ENCODE measurements around the gene FUNDC2.
A peak's percentile ranks its signal among the peaks of the same experiment; 100 is the strongest.

FUNDC2 gene

DNA sequence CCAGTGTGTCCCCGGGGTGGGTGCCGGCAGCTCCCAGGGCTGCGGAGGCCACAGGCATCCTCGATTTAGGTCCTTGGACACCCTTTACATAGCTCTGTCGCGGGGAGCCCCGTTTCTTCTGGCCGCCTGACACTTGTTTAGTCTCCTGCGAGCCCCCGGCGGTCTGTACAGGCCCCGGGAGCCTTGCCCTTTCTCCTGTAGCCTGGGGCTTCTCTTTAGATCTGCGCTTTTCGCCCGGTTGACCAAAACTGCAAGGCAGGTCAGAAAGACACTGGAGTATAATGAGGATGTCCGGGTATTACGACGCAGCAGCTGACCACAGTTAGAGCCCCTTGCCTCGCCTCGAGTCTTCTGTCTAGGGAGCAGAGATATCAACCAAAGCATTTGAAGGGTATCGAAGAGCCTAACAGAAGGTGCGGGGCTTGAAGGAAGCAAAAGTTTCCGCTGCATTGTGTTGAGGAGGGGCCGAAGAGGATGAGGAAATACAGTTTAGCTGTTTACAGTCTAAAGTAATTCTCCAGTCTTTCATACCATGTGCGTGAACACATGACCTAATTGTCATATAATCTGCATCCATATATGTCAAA lies 45.1 kb downstream of the FUNDC2 start:
- no peaks in the 10 kb centered on the region for H3K27me3 ChIP-seq (ENCODE audit: insufficient read depth, low read depth, severe bottlenecking)
- H3K27ac ChIP-seq = peak overlapping the region; percentile 88
- H3K9me3 ChIP-seq (ENCODE audit: severe bottlenecking) = no peaks in the 10 kb centered on the region
- H3K4me3 ChIP-seq (ENCODE audit: low read depth, low read length) = peak overlapping the region; percentile 76
- peaks cover 38% of the 10 kb centered on the region for H3K36me3 ChIP-seq
- TF ChIP-seq, protein P1, sequence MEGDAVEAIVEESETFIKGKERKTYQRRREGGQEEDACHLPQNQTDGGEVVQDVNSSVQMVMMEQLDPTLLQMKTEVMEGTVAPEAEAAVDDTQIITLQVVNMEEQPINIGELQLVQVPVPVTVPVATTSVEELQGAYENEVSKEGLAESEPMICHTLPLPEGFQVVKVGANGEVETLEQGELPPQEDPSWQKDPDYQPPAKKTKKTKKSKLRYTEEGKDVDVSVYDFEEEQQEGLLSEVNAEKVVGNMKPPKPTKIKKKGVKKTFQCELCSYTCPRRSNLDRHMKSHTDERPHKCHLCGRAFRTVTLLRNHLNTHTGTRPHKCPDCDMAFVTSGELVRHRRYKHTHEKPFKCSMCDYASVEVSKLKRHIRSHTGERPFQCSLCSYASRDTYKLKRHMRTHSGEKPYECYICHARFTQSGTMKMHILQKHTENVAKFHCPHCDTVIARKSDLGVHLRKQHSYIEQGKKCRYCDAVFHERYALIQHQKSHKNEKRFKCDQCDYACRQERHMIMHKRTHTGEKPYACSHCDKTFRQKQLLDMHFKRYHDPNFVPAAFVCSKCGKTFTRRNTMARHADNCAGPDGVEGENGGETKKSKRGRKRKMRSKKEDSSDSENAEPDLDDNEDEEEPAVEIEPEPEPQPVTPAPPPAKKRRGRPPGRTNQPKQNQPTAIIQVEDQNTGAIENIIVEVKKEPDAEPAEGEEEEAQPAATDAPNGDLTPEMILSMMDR (IDR thresholded peaks at IDR 0.05; ENCODE audit: low read depth, low read length) = no peak
- no peak for DNase-seq

DNA sequence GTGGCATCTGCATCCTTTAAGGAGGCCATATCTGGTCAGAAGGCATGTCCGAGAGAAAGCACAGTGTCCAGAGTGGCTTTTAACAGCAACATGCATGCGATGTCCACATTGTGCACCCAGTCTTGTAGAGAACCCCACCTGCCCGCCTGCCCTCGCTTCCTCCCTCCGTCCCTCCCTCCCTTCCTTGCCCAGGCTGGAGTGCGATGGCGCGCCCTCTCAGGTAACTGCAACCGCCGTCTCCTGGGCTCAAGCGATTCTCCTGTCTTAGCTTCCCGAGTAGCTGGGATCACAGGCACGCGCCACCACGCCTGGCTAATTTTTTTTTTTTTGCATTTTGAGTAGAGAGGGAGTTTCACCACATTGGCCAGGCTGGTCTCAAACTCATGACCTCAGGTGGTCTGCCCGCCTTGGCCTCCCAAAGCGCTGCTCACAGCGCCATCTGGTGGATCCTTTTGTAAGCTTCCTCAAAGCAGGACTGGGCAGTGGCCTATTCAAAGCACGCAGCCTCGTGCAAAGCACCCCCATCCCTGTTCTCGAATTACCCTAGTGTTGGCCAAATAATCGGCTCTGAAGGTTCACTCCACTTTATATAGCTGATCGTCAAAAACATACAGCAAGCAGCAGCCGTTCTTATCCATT lies 59.7 kb downstream of the FUNDC2 start:
- DNase-seq = peak; percentile 67
- TF ChIP-seq, protein P1 (IDR thresholded peaks at IDR 0.05; ENCODE audit: low read depth, low read length) = peak; percentile 84
- no peak overlapping the region for H3K4me3 ChIP-seq (ENCODE audit: low read depth, low read length)
- H3K27ac ChIP-seq = no peak overlapping the region
- peaks cover 26% of the 10 kb centered on the region for H3K36me3 ChIP-seq
- H3K9me3 ChIP-seq (ENCODE audit: severe bottlenecking) = no peaks in the 10 kb centered on the region
- no peaks in the 10 kb centered on the region for H3K27me3 ChIP-seq (ENCODE audit: insufficient read depth, low read depth, severe bottlenecking)

DNA sequence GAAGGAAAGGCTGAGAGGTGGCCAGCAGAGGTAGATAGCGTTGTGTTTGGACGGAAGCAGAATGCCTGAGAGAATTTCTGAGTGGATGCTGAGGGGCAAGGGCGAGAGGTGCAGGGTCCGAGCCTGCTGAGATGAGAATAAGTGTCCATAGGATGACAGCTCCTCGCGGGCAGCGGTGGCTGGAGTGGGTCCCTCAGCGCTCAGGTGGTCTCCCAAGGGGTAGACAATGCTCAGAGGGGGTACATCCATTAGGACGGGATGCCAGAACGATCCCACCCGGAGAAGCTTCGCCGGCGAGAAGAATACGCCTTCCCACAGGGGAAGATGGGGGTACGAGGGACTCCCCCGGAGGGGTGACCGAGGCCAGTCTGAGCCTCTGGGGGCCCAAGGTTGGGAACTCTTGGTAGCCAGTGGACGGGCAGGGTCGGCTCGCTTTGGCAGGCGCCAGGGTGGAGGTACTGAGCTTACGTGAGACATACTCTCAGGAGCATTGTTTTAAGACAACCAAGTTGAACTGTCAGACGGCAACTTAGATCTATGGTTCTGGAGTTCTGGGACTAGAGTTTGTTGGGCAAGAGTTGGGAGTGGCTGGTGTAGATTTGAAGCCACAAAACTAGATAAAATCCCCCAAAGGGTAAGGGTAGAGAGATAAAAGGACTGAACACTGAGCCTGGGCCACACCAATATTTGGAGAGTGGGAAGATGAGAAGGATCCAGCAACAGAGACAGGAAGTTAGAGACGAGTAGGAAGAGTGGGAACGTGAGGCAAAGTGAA lies 60.5 kb downstream of the FUNDC2 start:
- TF ChIP-seq, protein P1 (IDR thresholded peaks at IDR 0.05; ENCODE audit: low read depth, low read length) = no peak
- Histone ChIP-seq H3K27me3 (ENCODE audit: insufficient read depth, low read depth, severe bottlenecking) (no peaks in the 10 kb centered on the region), H3K9me3 (ENCODE audit: severe bottlenecking) (no peaks in the 10 kb centered on the region)

DNA sequence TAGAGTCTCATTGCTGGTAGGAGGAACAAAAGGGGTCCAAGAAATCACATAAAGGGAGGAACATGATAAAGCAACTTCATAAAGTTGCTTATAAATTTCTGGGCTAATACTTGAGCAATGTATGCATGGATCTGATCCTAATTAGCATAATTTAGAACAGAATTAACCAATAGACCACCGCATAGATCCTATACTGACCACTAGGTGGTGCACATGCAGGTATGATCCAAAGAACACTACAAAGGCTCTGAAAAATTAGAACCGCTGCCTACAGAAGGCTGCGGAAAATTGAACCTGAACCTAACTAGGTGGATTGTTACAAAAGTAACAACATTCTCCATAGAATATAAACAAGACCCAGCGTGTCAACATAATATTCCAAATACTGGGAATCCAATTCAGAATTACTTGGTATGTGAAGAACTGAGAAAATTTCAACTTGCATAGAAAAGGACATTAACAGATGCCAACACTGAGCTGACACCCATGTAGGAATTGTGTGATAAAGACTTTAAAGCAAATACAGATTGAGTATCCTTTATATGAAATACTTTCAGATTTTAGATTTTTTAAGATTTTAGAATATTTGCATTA lies 67.9 kb downstream of the FUNDC2 start:
- peak; percentile 33 for DNase-seq
- H3K27me3 ChIP-seq (ENCODE audit: insufficient read depth, low read depth, severe bottlenecking) = no peaks in the 10 kb centered on the region
- no peaks in the 10 kb centered on the region for H3K9me3 ChIP-seq (ENCODE audit: severe bottlenecking)
- no peak overlapping the region for H3K4me3 ChIP-seq (ENCODE audit: low read depth, low read length)
- TF ChIP-seq, protein P1 (IDR thresholded peaks at IDR 0.05; ENCODE audit: low read depth, low read length) = peak; percentile 69
- peaks cover 17% of the 10 kb centered on the region for H3K36me3 ChIP-seq
- no peak overlapping the region for H3K27ac ChIP-seq

More for the DNA sequence above, 60.5 kb downstream of the FUNDC2 start:
- no peak for DNase-seq
- Histone ChIP-seq H3K36me3 (peaks cover 22% of the 10 kb centered on the region), H3K4me3 (ENCODE audit: low read depth, low read length) (no peak overlapping the region), H3K27ac (no peak overlapping the region)

DNA sequence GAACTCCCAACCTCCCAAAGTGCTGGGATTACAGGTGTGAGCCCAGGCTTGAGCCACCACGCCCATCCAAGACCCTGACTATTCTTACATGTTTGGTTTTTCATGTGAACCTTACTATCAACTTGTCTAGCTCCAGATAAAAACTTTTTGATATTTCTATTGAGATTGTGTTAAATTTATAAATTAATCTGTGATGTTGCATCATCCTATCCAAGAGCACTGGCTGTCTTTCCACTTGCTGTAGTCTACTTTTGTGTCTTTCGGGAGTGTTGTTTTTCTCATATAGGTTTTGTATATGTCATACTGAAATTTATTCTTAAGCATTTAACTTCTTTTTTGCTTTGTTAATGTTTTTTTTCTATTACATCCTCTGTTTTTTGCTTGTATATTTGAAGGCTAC lies 79.3 kb downstream of the FUNDC2 start:
- TF ChIP-seq, protein P1 (IDR thresholded peaks at IDR 0.05; ENCODE audit: low read depth, low read length) = no peak
- Histone ChIP-seq H3K4me3 (ENCODE audit: low read depth, low read length) (no peak overlapping the region), H3K36me3 (peaks cover 7% of the 10 kb centered on the region), H3K9me3 (ENCODE audit: severe bottlenecking) (no peaks in the 10 kb centered on the region), H3K27me3 (ENCODE audit: insufficient read depth, low read depth, severe bottlenecking) (peaks cover 3% of the 10 kb centered on the region), H3K27ac (no peak overlapping the region)
- no peak for DNase-seq

All from WERI-Rb-1 (cell line).